HG03342 (cell line): ENCODE results near the gene GRAMD1A.
"Not testable (repeated sequence)": the region's sequence is repeated elsewhere in the genome, so short reads cannot be mapped to it uniquely, and the experiment has no call there.

ENCODE experiments used
- ATAC-seq: cut with Tn5 transposase; IDR thresholded peaks from one replicate; pipeline ENCODE4 v1.9.1; 2021; ENCODE audit warnings: mild to moderate bottlenecking, moderate library complexity; ENCODE audit not compliant: unreplicated experiment

The GRAMD1A gene

DNA sequence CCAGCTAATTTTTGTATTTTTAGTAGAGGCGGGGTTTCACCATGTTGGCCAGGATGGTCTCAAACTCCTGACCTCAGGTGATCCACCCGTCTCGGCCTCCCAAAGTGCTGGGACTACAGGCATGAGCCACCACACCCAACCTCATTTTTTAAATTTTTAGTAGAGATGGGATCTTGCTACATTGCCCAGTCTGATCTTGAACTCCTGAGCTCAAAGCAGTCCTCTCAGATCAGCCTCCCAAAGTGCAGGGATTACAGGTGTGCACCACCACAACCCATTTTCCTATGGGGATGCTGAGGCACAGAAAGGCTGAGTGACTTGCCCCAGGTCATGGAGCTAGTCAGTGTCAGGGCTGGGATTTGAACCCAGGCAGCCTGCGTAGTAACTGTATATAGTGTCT is 51.1 kb downstream of the GRAMD1A start:
- not testable (repeated sequence) for ATAC-seq

DNA sequence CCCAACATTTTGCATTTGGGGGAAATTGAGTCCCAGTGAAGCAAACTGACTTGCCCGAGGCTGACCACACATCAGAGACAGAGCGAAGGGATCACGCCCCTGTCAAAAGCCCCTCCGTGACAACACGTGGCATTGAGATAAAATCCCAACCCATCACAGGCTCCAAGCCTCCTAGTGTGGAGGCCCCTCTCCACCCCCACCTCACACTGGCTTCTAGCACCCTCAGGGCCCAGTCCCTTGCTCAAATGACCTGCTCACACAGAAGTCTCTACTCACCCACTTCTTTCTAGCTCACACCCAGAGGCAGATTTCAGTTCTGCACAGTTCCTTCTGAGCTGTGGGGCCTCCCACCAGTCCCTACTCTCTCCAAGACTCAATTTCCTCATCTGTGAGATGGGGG is 51.7 kb downstream of the GRAMD1A start:
- no peak for ATAC-seq

DNA sequence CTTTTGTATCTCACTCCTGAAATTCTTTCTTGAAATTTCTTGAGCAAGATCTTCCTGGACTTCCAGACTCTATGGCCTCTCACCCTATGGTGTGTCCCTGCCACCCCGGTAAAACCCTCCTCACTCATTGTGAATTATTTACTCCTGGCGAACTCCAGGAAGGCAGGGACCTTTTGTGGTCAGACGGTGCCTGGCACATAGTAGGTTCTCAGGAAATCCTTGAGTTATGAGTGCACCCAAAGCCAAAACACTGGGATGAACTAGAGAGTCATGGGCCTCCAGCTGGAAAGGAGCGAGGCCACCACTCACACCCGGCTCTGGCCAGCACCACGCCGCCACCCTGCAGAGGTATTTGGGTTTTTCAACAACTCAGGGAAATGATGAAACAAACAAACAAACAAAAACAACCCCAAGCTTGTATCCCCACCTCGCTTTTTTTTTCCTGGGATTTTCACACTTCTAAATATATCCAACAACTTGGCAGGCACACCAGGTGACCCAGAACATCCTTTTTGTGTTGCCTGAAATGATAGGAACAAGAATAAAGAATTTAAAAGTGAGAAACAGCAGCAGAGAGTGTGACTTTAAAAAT is 52.6 kb downstream of the GRAMD1A start:
- ATAC-seq: no peak

DNA sequence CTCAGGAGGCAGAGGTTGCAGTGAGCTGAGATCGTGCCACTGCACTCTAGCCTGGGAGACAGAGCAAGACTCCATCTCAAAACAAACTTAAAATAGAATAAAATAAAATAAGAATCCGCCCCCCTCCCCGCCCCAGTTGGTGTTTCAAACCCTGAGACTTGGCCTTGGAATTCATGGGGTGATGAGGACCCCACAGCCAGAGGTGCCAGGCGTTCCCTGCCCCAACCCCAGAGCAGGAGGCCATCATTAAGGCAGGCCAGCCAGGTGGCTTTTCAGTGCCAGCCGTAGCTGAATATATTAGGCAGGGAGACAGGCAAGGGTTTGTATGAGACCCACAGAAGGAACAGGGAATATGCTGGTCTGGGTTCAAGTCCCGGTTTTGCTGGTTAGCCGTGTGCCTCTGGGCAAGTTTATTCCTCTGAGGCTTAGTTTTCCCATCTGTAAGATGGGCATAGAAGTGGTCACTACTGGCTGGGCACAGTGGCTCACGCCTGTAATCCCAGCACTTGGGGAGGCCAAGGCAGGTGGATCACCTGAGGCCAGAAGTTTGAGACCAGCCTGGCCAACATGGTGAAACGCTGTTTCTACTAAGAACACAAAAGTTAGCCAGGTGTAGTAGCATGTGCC is 53.7 kb downstream of the GRAMD1A start:
- ATAC-seq: no peak

DNA sequence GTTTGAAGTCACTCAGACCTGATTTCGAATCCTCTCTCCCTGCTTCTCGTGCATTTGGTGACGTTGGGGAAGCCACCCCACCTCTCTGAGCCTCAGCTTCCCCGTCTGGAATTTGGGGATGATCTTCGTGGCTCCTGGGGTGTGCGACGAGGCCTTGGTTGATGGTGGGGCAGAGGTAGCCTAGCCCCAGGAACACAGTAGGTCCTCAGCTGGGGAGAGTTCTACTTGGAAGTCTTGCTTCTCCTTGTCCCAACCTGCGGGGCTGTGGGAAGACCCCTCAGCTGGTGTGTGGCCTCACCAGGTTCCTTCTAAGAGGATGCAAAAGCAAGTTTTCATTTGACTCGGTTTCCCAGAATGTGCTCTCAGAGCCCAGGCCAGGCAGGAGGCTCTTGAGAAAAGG is 54.5 kb downstream of the GRAMD1A start:
- no peak for ATAC-seq

DNA sequence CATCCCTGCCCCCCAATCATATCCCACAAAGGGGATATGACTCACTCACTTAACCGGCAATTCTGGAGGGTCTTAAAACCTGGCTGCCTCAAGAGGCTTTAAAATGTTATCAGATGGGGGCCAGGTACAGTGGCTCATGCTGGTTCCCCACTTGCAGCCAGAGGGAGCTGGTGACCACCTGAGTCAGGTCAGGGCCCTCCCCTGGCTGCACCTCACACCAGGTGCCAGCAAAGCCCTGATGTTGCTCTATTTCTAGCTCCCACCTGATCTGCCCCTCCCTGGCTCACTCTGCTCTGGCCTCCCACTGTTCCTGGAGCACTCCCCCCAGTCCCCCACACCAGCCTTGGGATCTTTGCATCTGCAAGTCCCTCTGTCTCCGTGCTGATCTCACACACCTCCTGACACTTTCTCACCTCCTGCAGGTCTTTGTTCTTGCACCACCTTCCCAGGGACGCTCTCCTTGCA is 55.6 kb downstream of the GRAMD1A start:
- ATAC-seq: no peak

DNA sequence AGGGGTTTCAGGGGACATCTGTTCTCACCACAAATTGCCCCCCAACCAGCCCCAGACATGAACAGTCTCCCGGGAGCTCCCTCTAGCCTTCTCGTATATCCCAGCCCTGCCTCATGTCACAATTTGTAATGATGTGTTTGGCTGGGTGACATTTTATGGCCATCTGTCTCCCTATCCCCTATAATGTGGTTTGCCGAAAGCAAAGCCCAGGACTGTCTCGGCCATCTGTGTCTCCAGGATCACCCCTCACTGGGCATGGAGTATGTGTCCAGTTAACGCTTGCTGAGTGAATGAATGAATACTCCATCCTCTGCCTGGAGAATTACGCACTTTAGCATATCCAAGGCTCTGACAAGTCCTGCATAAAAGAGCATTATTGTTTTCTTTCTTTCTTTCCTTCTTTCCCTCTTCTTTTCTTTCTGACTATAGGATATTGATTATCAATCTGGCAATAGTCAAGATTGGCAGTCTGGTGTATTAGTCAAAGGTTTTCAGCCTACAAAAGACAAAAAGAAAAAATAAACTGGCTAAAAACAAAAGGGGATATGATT is 56.5 kb downstream of the GRAMD1A start:
- no peak for ATAC-seq

DNA sequence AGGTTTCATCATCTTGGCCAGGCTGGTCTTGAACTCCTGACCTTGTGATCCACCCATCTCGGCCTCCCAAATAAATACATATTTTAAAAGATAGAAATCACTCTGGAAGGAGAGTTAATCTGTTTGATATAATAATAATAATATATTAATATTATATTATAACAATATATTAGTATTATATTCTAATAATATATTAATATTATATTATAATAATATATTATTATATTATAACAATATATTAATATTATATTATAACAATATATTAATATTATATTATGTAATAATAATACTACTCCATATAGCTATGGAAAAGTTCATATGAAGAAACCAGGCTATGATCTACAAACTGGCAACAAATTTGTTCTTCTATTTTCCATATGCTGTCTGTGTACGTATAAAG is 58.2 kb downstream of the GRAMD1A start:
- no peak for ATAC-seq

DNA sequence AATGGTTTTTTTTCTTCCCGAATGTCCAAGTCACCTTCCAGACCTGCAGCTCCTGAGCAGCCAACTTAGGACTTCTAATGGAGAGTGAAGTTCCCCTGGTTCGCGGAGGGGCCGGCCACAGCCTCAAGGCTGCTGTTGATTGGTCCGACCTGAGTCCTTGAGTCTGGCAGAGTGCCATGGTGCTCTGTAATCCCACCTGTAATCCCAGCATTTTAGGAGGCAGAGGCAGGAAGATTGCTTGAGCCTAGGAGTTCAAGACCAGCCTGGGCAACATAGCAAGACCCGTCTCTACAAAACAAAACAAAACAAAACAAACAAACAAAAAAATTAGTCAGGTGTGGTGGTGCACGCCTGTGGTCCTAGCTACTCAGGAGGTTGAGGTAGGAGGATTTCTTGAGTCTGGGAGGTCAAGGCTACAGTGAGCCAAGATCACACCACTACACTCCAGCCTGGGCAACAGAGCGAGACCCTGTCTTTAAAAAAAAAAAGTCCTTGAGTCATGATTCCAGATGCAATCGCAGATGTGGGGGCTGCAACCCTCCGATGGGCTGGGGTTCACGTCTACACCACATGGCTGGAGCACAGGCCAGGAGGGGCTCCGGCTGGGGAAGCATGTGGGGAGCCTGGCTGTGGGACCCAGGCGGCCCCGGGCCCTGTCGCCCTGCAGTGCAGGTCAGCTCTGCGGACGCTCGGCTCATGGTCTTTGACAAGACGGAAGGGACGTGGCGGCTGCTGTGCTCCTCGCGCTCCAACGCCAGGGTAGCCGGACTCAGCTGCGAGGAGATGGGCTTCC is 59.1 kb downstream of the GRAMD1A start:
- ATAC-seq: no peak

DNA sequence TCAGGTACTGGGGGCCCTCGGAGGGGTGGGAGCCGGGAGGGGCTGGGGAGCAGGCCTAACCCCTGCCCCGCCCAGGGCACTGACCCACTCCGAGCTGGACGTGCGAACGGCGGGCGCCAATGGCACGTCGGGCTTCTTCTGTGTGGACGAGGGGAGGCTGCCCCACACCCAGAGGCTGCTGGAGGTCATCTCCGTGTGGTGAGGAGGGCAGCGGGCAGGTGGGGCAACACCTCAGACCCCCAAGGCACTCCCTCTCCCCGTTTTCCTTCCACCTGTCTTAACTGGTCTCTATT is 59.6 kb downstream of the GRAMD1A start:
- ATAC-seq: no peak

DNA sequence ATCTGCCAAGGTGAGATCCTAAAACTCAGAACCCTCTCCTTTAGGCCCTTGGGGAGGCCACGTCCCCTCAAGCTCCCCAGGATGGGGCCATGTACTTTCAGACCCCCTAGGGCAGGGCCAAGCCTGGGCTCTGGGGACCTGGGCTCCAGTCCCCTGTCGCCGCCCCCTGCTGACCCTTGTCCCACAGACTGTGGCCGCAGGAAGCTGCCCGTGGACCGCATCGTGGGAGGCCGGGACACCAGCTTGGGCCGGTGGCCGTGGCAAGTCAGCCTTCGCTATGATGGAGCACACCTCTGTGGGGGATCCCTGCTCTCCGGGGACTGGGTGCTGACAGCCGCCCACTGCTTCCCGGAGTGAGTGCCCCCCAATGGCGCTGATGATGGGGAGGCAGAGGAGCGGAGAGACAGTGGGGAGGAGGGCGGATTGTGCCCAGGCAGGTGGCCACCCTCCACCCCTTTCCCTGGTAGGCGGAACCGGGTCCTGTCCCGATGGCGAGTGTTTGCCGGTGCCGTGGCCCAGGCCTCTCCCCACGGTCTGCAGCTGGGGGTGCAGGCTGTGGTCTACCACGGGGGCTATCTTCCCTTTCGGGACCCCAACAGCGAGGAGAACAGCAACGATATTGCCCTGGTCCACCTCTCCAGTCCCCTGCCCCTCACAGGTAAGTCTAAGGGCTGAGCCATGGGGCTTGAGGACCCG is 60.2 kb downstream of the GRAMD1A start:
- ATAC-seq: no peak

DNA sequence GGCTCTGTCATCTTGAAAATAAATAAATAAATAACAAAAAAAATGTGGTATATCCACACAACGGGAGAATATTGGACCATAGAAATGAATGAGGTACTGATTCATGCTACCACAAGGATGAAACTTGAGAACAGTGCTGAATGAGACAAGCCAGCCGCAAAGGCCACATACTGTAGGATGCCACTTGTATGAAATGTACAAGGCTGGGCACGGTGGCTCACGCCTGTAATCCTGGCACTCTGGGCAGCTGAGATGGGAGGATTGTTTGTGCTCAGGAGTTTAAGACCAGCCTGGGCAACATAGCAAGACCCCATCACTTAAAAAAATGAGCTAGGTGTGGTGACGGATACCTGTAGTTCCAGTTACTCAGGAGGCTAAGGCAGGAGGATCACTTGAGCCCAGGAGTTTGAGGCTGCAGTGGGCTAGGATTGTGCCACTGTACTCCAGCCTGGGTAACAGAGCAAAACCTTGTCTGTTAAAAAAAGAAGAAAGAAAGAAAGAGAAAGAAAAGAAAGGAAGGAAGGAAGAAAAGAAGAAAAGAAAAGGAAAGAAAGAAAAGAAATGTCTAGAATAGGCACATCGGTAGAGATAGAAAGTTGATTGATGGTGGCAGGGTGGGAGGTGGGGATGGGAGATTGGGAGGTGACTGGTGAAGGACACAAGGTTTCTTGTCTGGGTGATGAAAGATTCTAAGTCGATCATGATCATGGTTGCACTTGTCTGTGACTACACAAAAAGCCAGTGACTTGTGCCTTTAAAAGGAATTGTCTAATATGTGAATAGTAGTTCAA is 61.7 kb downstream of the GRAMD1A start:
- no peak for ATAC-seq

DNA sequence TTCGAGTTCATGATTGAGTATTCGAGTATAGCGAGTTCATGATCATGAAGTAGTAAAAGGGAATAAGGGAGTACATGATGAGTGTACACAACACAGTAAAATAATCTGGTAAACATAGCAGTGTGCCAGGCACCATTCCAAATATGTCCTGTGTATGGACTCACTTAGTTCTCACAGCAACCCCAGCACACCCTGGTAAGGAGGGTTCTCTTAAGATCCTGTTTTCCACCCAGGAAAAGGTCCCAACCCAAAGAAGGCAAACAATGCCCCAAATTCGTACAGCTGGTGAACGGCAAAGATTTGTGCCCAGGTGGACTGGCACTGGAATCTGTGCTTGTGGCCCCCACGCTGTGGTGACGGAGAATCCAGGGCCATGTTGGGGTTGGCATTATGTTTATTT is 62.8 kb downstream of the GRAMD1A start:
- no peak for ATAC-seq

DNA sequence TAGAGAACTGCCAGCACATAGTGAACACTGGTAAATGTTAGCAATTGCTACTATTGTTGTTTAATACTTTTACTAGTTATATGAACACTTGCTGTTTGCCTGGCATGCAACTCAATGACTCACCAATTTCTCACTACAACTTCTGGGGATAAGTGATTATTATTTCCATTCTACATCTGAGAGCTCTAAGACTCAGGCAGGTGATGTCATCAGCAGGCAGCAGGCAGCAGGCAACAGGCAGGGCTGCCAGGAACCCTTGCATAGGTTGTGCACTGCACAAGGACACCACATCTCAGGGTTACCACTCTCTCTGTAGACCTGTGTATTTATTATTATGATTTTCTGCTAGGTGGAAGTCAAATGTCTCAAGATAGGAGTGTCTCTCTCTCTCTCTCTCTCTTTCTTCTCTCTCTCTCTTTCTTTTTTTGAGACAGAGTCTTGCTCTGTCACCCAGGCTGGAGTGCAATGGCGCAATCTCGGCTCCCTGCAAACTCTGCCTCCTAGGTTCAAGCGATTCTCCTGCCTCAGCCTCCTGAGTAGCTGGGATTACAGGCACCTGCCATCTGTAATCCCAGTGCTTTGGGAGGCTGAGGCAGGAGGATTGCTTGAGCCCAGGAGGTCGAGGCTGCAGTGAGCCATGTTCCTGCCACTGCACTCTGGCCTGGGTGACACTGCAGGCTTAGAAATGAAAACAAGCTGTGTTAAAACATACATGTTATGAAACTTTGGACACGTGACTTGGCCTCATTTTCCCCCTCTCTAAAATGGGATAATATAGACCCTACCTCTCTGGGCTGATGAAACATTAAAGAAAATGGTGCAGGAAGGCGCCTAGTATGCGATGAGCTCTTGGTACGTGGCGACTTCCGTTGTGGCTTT is 64.1 kb downstream of the GRAMD1A start:
- no peak for ATAC-seq

DNA sequence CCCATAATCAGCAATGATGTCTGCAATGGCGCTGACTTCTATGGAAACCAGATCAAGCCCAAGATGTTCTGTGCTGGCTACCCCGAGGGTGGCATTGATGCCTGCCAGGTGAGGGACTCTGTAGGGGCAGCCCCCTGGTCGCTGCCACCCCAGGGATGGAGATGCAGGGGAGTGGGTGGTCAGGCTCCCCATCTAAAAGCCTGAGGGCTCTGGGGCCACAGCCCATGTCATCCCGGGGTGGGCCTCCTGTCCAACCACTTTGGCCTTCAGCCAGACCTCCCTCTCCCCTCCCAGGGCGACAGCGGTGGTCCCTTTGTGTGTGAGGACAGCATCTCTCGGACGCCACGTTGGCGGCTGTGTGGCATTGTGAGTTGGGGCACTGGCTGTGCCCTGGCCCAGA is 65.5 kb downstream of the GRAMD1A start:
- ATAC-seq: no peak

DNA sequence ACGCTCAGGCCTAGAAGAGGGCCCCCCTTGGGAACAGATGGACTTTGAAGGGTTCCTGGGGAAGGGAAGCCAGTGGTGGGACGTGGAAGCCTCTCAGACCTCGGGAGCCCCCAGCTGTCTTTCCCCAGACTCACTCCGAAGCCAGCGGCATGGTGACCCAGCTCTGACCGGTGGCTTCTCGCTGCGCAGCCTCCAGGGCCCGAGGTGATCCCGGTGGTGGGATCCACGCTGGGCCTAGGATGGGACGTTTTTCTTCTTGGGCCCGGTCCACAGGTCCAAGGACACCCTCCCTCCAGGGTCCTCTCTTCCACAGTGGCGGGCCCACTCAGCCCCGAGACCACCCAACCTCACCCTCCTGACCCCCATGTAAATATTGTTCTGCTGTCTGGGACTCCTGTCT is 66.0 kb downstream of the GRAMD1A start:
- ATAC-seq: no peak

DNA sequence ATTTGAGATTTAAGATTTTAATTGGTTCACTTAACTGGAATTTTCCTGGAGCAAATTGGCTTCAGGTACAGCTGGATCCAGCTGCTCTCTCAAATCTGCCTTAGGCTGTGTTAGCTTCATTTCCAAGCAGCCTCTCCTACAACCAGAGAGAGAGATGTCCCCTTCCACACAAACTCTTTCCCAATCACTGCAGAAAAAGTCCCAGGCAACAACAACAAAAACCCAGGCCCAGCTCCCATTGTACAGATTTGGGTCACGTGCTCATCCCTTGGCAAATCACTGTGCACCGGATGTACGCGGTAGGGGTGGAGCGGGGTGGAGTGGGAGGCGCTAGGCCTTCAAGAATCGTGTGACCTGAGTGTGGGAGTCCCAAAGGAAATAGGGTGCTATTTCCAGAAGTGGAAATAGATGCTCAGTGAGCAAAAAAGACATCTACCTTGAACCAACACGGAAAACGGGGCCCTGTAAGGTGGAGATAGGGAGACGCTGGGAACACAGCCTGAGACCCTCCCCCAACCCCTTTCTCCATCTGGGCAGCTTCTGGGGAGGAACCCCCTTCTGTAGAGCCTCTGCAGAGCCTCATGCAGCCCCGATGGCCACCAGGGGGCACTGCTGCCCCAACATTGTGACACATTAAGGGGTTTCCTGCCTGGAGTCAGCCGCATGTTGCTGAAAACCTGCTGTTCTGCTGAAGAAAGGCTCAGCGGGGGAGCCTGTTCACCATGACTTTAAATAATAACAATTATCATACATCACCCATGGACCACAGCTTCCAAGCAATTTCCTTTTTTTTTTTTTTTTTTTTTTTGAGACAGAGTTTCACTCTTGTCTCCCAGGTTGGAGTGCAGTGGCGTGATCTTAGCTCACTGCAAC is 66.8 kb downstream of the GRAMD1A start:
- ATAC-seq: peak; percentile 77

DNA sequence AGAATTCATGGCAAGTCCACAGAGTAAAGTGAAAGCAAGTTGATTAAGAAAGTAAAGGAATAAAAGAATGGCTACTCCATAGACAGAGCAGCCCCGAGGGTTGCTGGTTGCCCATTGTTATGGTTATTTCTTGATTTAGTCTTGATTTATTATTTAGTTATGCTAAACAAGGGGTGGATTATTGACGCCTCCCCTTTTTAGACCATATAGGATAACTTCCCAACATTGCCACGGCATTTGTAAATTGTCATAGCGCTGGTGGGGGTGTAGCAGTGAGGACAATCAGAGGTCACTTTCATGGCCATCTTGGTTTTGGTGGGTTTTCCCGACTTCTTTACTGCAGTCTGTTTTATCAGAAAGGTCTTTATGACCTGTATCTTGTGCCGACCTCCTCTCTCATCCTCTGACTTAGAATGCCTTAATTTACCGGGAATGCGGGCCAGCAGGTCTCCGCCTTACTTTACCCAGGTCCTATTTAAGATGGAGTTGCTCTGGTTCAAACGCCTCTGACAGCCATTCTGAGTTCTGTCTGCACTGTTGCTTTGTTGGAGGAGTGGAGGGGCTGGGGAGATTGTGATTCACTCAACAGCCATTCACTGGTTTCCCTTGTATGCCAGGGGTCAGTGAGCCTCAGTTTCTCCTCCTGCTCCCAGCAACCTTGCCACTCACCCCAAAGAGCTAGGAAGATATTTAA is 69.0 kb downstream of the GRAMD1A start:
- ATAC-seq: no peak
